ENCODE results near the gene NFATC3.

The NFATC3 gene

GRCh38 chr16:68183046-68183445 lies 97.9 kb downstream of the NFATC3 start:
- DNase-seq (ENCODE audit: low read depth in 1 of 2, low spot score in 1 of 2): no peak

DNA sequence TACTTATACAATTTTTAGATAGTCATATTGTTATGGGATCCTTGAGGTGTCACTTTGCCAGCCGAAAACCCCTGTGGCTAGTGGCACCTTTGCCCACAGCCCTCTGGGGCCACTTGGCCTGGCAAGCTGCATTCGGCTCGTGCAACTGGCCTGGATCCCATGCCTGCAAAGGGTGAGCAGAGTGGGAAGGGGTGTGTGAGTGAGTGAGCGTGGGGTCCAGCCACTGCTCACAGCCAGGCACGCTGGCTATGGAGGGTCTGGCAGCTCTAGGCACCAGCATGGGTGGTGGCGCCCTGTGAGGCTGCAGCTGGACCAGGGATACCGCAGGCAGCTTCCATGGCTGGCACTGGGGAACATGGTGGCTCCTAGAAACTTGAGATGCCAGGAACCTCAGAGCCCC lies 101.7 kb downstream of the NFATC3 start:
- no peak for DNase-seq (ENCODE audit: low read depth in 1 of 2, low spot score in 1 of 2)

DNA sequence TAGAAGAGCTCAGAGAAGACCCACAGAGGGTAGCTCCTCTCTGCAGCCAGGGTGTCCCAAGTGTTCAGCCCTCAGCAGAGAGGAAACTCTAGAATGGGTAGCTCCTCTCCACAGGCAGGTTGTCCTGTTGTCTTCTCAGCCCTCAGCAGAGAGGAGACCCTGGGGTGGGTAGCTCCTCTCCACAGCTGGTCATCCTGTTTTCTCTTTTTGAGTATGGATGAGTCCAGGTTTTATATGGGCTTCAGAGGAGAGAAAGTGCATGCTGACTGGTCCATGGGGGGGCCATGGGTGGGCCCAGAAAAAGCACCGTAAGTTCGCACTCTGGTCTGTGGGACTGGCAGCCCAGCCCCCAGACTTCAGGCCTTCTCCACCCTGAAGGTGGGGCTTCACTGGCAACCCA lies 102.3 kb downstream of the NFATC3 start:
- DNase-seq (ENCODE audit: low read depth in 1 of 2, low spot score in 1 of 2): no peak

DNA sequence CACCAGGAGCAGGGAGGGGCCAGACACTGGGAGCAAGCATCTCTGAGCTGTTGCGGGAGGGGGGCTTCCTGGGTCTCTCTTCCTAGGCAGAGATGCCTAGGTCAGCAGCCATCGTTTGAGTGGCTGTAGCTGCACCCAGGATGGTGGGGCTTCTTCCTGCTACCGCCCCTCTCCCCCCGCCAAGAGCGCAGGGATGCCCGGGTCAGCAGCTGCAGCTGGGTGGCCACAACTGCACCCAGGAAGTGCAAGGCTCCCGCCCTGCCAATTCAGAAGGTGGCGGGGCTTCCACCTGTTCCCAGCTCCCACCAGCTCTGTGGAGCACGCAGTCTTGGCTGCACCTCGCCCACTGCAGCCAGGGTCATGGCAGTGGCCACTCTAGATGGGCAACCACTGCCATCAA lies 103.0 kb downstream of the NFATC3 start:
- DNase-seq (ENCODE audit: low read depth in 1 of 2, low spot score in 1 of 2): no peak

DNA sequence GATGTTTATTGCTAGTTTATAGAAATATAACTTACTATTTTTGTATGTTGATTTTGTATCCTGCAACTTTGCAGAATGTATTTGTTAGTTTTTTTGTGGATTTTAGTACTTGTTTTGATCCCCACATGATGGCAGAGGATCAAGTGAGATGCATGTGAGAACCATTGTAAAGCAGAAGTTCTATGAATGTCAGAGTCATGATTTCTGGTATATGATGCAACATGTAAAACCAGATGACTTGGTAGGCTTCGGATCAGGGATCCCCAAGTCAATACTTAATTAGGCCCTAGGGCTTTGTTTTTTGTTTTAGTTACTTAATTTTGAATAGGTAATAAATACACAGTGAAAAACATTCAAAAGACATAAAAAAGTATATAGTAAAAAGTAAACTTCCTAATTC lies 104.9 kb downstream of the NFATC3 start:
- no peak for DNase-seq (ENCODE audit: low read depth in 1 of 2, low spot score in 1 of 2)

DNA sequence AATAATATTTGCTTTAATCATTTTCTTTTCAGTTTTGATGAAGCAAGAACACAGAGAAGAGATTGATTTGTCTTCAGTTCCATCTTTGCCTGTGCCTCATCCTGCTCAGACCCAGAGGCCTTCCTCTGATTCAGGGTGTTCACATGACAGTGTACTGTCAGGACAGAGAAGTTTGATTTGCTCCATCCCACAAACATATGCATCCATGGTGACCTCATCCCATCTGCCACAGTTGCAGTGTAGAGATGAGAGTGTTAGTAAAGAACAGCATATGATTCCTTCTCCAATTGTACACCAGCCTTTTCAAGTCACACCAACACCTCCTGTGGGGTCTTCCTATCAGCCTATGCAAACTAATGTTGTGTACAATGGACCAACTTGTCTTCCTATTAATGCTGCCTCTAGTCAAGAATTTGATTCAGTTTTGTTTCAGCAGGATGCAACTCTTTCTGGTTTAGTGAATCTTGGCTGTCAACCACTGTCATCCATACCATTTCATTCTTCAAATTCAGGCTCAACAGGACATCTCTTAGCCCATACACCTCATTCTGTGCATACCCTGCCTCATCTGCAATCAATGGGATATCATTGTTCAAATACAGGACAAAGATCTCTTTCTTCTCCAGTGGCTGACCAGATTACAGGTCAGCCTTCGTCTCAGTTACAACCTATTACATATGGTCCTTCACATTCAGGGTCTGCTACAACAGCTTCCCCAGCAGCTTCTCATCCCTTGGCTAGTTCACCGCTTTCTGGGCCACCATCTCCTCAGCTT lies 105.8 kb downstream of the NFATC3 start:
- DNase-seq (ENCODE audit: low read depth in 1 of 2, low spot score in 1 of 2): no peak

DNA sequence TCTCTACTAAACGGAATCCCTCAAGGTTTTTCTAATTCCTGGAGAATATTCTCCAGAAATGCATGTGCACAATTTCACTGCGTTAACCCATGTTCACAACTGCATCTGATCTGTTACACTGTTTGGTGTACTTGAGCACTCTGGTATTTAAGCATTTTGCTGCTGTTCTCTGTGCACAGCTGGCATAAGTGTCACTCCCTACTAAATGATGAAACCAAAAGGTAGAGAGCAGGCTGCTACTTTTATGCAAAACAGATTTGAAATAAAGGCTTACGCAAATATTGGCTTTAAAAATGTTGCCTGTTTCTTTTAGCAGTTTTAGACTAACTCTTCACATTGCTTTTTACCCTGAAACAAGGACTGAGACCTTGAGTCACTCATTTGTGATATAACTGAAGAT lies 109.1 kb downstream of the NFATC3 start:
- no peak for DNase-seq (ENCODE audit: low read depth in 1 of 2, low spot score in 1 of 2)

- DNase-seq (ENCODE audit: low read depth in 1 of 2, low spot score in 1 of 2): no peak
These were observed 112.1 kb downstream of the NFATC3 start for GRCh38 chr16:68197250-68197649.

- no peak for DNase-seq (ENCODE audit: low read depth in 1 of 2, low spot score in 1 of 2)
These were observed 115.1 kb downstream of the NFATC3 start for GRCh38 chr16:68200088-68200783.

- no peak for DNase-seq (ENCODE audit: low read depth in 1 of 2, low spot score in 1 of 2)
These were observed 116.9 kb downstream of the NFATC3 start for GRCh38 chr16:68202091-68202519.

- no peak for DNase-seq (ENCODE audit: low read depth in 1 of 2, low spot score in 1 of 2)
These were observed 121.1 kb downstream of the NFATC3 start for GRCh38 chr16:68206245-68206644.

DNA sequence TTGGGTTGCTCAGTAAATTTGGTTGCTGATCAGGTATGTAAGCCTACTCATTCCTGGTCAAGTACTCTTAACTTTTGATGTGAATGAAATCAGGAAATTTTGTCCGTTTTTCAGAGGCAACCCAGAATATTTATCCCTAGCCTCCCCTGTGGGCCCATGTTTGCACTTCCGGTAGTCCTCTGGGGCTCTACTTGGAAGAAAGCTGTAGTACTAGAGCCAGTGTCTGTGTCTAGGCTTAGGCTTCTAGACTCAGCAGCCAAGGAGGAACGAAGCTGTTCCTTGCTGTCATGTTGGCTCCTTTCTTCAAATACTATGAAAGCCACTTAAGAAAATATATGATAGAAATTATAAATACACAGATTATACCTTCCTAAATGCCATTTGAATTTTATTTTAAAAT lies 129.6 kb downstream of the NFATC3 start:
- no peak for DNase-seq (ENCODE audit: low read depth in 1 of 2, low spot score in 1 of 2)

DNA sequence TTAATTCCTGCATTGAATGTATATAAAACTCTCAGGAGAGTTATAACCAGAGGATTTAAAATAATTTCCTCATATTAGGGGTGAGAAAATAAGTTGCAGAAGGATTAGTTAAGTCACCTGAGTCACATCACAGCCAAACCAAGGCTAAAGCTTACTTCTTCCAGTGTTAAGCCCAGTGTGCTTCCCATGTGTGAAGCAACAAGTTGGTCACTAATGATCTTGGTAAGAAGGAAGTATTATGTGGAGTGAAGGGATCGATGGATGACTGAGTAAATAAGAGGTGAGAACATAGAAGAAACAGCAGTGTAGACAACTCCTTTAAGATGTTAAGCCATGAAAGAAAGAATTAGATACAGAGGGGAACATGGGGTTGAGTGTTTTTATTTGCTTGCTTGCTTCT lies 130.1 kb downstream of the NFATC3 start:
- DNase-seq (ENCODE audit: low read depth in 1 of 2, low spot score in 1 of 2): no peak

DNA sequence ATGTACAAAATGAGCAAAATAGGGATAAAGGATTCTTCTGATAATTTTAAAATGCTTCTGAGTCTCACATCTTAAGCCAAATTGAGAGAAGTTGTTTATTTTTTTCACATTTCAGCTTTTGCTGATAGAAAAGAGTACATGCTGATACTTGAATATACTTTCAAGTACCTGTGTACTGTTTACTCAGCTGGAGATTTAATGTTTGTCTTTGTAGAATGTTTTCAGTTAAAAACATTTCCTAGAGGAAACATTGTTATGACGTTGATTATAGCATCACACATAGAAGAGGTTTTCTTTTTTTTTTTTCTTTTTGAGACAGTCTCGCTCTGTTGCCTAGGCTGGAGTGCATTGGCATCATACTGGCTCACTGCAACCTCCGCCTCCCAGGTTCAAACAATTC lies 131.1 kb downstream of the NFATC3 start:
- no peak for DNase-seq (ENCODE audit: low read depth in 1 of 2, low spot score in 1 of 2)

DNA sequence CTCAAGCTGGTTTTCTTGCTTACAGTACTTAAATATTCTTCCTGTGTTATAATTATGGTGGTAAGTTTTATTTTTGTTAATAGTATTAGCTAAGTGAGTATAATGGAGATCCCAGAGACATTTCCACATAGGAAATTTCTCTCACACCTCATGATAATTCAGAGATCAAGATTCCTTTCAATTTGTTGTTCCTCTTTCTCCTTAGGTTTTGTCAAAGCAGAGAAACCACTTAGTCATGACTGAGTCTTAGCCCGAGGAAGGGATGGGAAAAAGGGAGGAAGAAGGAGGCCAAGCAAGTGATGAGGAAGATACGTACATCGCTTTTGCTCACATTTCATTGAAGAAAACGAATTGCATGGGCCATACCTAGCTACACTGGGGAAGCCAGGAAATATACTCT lies 132.3 kb downstream of the NFATC3 start:
- no peak for DNase-seq (ENCODE audit: low read depth in 1 of 2, low spot score in 1 of 2)

DNA sequence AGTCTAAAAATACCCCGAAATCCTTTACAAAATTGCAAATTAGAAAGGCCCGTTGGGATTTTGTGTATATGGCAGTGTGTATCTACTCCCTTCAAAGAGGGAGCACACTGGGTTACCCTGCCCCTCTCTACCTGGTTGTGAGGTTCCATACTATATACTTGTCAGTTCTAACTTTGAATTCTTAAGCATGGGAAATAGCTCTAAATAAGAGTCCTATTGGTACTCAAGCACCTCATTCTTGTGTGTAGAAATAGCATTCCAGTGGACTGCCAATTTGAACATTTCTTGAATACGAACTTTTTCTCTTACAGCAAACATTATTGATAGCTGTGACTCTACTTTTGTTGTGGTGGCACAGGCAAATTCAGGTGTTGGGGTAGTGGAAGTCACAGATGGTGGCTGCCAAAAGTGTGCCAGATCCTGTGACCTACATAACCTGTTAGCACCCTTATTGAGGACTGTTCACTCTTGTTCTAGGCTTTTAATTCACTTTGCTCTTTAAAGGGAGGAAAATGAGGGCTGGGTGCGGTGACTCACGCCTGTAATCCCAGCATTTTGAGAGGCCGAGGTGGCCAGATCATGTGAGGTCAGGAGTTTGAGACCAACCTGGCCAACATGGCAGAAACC lies 134.7 kb downstream of the NFATC3 start:
- no peak for DNase-seq (ENCODE audit: low read depth in 1 of 2, low spot score in 1 of 2)

- DNase-seq (ENCODE audit: low read depth in 1 of 2, low spot score in 1 of 2): no peak
These were observed 137.9 kb downstream of the NFATC3 start for GRCh38 chr16:68223072-68223471.

GRCh38 chr16:68226116-68226515 lies 140.9 kb downstream of the NFATC3 start:
- DNase-seq (ENCODE audit: low read depth in 1 of 2, low spot score in 1 of 2): no peak

DNA sequence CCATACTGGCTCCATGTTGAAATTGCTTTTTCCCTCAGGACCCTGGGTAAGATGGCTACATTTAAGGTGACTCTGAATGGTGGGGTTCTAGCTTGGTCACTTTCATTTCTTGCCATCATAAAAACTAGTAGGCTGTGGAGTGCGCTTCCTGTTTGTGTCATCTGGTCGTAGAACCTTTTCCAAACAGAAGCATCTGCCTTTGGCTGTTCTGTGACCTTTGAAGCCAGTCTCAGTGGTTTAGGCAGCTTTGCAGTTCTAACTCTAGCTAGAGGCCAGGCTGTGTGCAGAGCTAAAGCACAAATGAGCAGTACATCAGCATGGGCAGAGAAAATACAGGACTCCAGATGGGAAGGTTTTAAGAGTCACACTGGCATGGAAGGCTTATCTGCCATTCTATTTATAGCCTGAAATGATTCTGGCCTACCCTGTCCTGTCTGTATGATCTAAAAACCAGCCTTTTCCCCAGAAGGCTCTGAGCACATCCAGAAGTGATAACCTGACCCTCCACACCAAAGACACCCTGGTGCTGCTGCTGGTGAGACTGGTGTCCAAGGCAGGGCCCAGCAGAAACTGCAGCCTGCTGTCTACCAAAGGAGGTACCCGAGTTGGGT lies 142.1 kb downstream of the NFATC3 start:
- no peak for DNase-seq (ENCODE audit: low read depth in 1 of 2, low spot score in 1 of 2)

GRCh38 chr16:68227850-68228553 lies 142.8 kb downstream of the NFATC3 start:
- no peak for DNase-seq (ENCODE audit: low read depth in 1 of 2, low spot score in 1 of 2)

GRCh38 chr16:68228652-68229051 lies 143.5 kb downstream of the NFATC3 start:
- DNase-seq (ENCODE audit: low read depth in 1 of 2, low spot score in 1 of 2): no peak
